Islet precursor cell (in vitro differentiated cells): ENCODE results near the gene PRRT2.
"Not testable (repeated sequence)": the region's sequence is repeated elsewhere in the genome, so short reads cannot be mapped to it uniquely, and the experiment has no call there.

Source experiments
- DNase-seq: peaks from one replicate; pipeline ENCODE4 v3.0.0-alpha.2; 2018

PRRT2 gene

DNA sequence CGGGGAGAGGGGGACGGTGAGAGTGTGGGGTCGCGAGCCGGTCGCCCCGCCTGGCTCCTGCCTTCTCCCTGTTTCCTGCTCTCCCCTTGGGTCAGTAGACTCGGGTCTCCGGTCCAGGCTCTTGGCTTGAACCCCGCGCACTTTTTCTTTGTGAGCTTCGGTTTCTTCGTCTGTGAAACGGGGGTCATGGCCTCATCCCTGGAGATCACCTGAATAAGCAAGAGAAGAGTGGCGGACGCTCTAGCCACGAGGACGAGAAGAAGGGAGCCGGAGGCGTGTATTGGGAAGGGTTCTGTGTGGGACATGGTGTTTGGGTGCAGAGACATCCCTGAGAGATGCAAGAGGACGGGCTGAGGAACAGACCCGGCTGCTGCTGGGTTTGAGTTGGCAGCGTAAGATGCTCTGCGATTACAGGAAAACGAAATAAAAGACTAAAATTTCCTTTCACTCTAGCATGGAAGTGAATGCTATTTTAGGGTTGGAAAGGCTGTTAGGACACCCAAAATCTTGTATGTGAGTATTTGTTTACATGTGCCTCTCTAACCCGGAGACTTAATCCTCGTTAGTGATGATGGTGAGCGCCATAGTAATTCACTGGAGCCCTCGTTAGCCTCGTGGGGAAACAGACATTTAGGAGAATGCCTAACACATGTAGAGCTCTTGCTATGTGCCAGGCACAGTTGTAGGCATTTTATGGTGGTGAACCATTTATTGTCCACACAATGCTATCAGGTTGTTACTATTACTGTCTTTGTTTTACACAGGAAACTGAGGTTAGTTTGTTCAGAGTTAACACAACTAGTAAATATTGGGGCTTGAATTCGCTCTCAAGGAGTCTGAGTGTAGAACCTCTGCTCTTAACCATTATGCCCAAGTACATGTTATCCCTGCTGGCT lies 20.8 kb upstream of the PRRT2 start:
- DNase-seq = no peak

DNA sequence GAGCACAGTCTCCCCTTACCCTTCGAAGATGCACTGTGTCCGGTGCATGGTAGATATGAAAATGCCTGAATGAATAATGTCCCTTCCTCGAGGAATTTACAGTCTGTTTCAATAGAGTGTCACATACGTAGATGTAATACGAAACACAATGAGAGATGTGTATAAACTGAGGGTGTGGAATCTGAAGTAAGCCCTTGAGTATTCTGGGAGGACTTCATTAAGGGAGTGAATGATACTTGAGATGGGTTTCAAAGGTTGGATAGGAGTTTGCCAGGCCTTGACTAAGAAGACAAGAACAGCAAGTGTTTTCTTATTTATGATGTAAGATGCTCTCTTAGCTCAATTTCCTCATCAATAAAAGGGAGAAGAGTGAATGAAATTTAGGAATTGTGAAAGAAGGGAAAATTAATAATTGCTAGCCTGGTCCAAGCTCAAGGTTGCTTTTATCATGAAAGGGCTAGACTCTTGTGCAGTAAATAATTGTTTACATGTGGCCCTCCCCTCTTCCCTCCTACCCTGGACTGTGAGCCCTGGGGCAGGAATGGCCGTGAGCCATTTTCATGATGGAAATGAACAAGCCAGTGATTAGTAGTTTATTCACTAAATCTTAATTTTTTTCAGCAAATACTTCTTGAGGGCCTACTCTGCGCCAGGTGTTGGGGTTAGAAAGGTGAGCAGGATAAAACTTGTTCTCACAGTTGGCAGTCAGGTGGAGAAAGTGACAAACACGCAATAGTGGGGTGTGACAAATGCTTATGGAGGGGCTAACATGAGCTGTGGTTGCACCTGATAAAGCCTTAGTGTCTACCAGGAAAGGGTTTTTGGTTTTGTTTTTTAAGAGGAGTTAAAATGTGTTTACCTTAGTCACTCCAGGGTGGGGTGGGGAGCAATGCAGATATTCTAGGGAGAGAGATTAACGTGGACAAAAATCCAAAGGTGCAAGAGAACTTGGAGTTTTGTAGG lies 19.9 kb upstream of the PRRT2 start:
- DNase-seq = no peak

DNA sequence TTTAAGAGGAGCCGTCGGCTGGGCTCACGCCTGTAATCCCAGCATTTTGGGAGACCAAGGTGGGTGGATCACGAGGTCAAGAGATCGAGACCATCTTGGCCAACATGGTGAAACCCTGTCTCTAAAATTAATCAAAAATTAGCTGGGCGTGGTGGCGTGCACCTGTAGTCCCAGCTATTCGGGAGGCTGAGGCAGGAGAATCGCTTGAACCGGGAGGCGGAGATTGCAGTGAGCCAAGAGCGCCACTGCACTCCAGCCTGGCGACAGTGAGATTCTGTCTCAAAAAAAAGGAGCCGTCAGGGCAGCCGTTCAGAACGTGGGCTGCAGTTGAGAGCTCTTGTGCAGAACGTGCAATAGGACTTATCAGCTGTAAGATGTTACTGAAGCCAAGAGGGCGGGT lies 18.8 kb upstream of the PRRT2 start:
- DNase-seq = not testable (repeated sequence)

DNA sequence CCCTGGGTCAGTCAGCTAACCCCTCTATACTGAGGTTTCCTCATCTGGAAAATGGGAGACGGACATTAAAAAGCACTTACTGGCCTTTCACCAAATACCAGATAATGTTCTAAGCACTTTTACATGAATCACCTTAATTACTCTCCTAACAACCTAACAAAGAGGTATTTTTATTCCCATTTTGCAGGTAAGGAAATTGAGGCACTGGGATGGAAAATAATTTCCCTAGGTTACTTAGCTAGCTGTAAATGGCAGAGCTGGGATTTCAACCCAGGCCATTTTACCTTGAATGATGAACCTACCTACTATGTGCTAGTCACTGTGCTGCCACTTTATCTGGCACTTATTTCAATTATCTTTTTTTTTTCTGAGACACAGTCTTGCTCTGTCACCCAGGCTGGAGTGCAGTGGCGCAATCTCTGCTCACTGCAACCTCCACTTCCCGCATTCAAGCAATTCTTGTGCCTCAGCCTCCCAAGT lies 17.7 kb upstream of the PRRT2 start:
- no peak for DNase-seq

DNA sequence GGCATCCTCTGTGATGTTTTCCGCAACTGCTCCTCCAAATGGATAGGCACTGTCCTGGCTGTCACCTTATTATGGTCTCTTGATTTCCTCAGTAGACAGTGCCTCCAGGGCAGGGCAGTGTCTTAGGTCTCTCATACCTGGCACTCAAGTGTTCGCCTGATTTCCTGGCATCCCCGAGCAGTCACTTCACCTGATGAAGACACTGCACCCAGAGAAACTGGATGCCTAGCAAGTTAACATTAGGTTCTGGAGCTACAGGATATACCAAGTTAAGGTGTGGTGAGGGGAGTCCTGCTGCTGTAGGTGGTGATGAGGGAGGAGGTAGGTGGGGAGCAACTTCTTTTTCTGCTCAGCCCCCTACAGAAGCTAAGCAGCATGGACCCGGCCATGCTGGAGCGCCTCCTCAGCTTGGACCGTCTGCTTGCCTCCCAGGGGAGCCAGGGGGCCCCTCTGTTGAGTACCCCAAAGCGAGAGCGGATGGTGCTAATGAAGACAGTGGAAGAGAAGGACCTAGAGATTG lies 9.5 kb upstream of the PRRT2 start:
- DNase-seq = no peak

DNA sequence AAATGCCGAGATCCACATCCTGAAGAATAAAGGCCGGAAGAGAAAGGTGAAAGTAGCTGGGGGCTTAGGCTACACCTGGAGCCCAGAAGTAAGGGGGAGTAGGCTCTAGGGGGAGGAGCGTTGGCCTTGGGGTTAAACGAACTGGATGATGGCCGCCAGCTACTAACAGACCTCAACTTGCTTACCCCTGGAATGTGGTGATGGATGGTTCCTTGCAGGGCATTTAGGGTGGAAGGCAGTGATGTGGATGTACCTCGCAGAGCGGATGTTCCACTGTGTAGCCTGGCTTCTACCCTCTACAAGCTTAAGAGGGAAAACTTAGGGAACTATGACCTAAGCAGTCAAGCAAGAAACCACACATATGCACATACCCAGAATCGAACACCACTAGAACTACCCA lies 8.0 kb upstream of the PRRT2 start:
- DNase-seq = no peak

DNA sequence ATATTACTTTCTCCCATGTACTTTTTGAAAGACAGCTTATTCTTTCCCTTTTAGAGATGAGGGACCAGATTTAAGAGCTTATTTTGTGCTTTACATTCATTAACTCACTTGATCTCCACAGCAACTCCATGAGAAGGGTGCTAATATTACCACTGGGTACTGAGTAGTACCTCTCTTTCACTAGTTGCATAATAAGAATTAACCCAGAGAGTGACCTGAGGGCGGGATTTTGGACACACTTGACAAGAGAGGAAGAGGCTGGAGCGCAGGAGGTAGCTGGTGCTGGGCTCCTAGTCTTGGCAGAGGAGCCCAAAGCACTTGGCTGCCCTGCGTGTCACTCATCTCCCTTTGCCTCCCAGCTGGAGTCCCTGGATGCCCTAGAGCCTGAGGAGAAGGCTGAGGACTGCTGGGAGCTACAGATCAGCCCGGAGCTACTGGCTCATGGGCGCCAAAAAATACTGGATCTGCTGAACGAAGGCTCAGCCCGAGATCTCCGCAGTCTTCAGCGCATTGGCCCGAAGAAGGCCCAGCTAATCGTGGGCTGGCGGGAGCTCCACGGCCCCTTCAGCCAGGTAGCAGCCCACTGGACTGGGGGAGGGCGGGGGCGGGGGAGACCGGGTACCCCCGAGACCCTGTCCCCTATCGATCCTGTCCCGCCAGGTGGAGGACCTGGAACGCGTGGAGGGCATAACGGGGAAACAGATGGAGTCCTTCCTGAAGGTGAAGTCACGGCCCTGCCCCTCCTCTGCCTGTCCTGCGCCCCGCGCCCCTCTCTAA lies 7.3 kb upstream of the PRRT2 start:
- no peak for DNase-seq

DNA sequence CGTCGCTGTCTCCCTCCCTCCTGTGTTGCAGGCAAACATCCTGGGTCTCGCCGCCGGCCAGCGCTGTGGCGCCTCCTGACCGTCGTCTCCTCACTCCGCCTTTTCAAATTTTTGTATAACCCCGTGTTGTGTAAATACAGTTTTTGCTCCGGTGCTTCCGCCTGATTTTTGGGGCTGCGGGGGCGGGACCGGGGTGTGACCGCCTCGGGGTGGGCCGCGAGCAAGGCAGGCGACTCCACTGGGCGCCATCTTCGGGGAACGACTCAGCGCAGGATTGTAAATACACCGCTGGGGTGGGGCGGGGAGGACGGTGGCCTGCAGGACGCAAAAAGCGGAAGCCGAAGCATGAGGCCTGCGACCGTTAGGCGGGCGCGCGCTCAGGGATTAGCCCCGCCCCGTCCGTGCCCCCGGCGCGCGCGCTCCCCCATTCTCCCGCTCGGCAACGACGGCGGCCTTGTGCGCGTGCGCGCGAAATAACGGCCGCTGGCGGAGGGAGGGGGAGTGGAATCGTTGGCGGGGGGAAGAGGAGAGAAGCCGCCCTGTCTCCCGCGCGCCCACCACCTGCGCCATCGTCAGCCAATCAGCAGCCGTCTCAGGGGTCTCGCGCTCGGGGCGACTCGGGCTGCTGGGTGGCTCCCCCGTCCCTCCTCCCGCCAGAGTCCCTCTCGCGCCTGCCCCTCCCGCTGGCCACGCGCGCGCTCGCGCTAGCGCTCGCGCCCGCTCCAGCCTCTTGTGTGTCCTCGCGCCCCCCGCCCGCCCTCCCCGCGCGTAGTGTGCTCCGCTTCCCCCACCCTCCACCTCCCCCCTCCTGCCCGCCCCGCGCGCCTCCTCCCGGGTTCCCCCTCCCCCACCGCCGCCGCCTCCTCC lies 6.5 kb upstream of the PRRT2 start:
- peak; percentile 99 for DNase-seq

DNA sequence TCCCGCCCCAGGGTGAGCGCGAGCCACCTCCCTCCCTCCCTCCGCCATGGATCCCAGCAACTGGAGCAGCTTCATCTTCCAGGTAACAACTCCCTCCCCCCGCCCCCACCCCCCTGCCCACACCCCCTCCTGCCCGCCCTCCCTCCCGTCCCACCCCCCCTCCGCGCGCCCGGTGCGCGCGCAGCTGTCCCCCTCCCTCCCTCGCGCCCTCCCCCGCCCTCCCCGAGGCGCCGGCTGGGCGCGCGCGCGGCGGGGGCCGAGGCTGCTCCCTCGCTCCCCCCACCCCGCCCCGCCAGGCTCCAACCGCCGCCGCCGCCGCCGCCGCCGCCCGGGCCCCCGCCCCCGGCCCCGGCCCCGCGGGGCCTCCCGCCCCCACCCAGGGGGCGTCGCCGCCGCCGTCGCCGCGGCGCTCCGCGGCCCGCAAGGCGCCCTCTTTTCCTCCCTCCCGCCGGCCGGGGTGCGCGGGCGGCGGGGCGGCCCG lies 5.9 kb upstream of the PRRT2 start, which contains the start of gene MAZ:
TSS of gene MAZ (plus strand) at position 431 of the 481 bp plus-strand sequence. CDS start 173 bp downstream, outside the sequence.
- no peak for DNase-seq

DNA sequence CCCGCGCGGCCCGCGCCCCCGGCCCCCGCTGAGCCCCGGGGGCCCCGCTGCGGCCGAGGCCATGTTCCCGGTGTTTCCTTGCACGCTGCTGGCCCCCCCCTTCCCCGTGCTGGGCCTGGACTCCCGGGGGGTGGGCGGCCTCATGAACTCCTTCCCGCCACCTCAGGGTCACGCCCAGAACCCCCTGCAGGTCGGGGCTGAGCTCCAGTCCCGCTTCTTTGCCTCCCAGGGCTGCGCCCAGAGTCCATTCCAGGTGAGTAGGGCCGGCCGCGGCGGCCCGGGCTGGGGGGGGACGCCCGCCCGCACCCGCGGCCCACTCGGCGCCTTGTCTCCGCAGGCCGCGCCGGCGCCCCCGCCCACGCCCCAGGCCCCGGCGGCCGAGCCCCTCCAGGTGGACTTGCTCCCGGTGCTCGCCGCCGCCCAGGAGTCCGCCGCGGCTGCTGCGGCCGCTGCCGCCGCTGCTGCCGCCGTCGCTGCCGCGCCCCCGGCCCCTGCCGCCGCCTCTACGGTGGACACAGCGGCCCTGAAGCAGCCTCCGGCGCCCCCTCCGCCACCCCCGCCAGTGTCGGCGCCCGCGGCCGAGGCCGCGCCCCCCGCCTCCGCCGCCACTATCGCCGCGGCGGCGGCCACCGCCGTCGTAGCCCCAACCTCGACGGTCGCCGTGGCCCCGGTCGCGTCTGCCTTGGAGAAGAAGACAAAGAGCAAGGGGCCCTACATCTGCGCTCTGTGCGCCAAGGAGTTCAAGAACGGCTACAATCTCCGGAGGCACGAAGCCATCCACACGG lies 5.2 kb upstream of the PRRT2 start:
- peak; percentile 79 for DNase-seq

DNA sequence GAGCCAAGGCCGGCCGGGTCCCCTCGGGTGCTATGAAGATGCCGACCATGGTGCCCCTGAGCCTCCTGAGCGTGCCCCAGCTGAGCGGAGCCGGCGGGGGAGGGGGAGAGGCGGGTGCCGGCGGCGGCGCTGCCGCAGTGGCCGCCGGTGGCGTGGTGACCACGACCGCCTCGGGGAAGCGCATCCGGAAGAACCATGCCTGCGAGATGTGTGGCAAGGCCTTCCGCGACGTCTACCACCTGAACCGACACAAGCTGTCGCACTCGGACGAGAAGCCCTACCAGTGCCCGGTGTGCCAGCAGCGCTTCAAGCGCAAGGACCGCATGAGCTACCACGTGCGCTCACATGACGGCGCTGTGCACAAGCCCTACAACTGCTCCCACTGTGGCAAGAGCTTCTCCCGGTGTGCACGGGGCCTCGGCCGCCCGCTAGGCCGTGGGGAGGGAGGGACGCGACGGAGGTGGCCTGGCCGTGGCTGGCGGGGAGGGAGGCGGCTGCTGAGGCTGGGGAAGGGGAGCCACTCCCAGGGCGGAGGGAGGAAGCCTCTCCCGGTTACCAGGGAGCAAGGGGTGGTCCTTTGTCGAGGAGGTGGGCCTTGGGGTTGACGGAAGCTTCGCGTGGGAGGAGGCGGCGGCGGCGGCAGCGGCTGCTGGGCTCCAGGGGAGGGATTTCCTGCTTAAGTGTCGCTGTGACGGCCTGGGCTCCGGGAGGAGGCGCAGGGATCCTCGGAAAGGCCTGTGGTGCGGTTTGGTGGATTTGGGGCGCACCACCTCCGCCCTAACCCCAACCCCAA lies 4.4 kb upstream of the PRRT2 start:
- DNase-seq = peak; percentile 95

DNA sequence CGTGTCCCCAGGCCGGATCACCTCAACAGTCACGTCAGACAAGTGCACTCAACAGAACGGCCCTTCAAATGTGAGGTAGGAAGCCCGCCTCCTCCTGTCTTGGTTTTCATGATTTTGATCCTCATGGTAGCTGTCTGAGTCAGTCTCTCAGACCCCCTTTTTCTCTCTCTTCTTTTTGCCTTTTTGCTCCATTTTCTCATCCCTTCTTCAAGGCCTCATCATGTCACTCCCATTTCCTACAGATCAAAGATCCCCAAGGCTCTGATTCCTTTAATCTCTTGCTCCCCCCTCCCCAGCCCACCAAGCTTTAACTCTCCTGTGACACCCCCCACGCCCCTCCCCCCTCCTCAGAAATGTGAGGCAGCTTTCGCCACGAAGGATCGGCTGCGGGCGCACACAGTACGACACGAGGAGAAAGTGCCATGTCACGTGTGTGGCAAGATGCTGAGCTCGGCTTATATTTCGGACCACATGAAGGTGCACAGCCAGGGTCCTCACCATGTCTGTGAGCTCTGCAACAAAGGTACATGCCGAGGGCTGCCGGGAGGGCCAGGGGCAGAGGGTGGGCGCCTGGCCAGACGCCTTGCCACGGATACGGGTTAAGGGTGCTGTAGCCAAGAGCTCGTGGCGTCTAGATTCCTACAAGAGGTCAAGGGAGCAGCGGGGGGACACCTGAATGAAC lies 3.6 kb upstream of the PRRT2 start:
- no peak for DNase-seq

DNA sequence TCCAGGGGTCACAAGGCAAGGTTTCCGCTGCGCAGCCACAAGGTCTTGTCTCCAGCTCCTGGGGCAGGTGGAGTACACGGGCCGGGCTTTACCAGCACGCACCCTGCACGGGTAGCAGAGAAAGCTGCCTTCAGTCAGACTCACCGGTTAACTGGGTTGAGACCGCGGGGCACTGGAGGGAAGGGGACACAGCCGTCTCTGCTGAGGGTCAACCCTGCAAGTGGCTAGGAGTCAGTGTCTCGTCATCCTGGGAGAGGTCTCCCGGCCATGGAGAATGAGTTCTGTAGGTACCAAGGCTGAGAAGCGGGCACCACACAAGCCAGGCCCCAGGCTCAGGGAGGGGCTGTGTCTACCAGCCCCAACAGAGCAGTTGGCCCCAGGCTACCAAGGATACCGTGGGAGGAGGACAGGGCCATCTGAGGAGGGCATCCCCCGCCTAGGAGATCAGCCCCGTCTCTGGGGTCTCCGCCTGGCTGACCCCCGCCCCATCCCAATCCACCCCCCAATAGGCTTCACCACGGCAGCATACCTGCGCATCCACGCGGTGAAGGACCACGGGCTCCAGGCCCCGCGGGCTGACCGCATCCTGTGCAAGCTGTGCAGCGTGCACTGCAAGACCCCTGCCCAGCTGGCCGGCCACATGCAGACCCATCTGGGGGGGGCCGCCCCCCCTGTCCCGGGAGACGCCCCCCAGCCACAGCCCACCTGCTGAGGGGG lies 2.8 kb upstream of the PRRT2 start:
- no peak for DNase-seq

DNA sequence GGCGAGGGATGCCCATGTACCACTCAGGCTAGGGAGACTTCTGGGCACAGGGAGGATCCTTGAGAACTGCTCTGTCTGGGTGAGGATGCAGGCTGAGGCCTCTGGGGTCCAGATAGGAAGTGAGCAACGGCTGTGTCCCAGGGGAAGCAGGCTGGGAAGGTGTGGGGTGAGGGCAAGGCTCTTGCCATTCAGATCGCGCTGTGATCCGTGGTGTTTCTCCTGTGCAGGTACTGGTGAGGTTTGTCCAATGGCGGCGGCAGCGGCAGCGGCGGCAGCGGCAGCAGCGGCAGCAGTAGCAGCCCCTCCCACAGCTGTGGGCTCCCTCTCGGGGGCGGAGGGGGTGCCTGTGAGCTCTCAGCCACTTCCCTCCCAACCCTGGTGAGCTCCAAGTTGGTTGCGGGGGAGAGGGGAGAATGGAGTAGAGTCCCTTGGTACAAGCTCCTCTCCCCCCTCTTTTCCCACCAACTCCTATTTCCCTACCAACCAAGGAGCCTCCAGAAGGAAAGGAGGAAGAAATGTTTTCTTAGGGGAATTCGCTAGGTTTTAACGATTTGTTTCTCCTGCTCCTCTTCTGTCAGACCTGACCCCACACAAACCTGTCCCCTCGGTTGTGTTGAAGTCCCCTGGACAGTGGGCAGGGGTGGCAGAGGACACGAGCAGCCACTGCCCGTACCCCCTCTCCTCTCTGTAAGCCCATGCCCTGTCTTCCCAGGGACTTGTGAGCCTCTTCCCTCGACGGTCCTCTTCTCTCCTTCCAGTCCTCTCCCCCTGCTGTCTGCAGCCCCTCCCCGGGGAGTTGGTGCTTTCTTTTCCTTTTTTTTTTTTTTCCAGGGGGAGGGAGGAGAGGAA lies 1.9 kb upstream of the PRRT2 start:
- no peak for DNase-seq

DNA sequence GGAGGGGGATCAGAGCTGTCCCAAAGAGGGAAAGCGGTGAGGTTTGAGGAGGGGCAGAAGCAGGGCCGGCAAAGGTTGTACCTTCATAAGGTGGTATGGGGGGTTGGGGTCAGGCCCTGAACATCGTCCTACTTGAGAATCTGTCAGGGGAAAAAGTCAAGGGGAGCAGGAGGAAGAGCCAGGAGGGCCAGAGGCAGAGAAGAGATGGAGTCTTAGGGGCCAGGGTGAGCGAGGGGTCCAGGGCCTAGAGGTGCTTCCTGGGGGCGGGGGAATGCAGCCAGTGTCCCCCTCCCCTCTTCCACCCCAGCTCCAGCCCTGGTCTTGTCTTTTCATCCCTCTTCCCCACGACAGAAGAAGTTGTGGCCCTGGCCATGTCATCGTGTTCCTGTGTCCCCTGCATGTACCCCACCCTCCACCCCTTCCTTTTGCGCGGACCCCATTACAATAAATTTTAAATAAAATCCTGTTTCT lies 1.3 kb upstream of the PRRT2 start:
- no peak for DNase-seq

DNA sequence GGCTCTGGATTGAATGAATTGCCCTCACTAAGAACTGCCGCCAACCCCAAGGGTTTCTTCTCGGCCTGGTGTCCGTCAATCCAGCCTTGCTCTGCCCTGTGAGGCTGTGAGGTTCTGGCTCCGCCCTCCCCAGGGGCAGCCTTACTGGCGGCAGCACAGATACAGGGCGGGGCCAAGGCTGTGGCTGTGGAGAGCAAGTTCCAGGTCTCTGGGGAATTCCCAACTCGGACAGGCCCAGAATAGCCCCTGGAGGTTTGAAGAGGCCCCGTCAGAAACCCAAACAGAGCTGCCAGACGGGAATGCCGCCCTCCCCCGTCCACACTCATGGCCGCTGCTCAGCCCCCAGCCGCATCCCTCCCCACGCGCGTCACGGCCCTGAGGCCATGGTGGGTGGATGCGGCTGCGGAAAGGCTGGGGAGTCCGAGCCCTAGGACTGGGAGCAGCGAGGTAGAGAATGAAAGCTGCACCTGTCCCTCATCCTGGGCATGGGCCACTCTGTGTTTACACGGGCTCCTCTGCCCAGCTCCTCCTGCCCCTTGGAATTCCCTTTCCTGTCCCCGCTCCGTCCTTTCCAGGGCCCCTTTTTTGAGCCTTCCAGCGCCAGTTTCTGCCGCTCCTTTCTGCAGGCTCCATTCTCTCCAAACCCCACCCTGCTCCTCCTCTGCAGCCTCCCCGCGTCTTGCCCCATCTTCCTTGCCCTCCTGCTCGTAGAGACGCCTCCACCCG lies 660 bp upstream of the PRRT2 start:
- DNase-seq = peak; percentile 100
